HG03439 (cell line): ENCODE data around the gene KAZALD1.

Experiments used
- ATAC-seq: cut with Tn5 transposase; IDR thresholded peaks from one replicate; pipeline ENCODE4 v1.9.1; 2021; ENCODE audit warnings: mild to moderate bottlenecking, moderate library complexity; ENCODE audit not compliant: unreplicated experiment

KAZALD1 gene

DNA sequence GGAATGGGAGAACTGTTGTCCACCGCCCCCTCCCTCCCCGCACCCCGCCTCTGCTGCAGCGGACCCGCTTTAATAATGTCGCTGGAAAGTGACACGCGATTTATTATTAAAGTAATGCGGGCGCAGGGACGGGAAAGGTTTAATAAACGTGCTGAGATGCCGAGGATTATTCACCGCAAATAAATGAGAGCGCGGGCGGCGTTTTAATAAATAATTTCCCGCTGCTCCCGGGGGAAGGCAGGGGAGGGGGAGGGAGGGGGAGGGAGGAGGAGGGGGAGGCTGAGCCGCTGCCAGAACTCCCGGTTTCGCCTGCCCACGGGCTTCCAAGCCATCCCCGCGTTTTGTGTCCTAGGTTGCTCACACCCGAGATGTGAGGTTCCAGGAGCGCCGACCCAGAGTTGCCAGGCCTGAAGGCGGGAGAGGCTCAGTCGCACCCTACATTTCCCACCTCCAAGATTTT is 5.1 kb downstream of the KAZALD1 start:
- ATAC-seq, result no peak

DNA sequence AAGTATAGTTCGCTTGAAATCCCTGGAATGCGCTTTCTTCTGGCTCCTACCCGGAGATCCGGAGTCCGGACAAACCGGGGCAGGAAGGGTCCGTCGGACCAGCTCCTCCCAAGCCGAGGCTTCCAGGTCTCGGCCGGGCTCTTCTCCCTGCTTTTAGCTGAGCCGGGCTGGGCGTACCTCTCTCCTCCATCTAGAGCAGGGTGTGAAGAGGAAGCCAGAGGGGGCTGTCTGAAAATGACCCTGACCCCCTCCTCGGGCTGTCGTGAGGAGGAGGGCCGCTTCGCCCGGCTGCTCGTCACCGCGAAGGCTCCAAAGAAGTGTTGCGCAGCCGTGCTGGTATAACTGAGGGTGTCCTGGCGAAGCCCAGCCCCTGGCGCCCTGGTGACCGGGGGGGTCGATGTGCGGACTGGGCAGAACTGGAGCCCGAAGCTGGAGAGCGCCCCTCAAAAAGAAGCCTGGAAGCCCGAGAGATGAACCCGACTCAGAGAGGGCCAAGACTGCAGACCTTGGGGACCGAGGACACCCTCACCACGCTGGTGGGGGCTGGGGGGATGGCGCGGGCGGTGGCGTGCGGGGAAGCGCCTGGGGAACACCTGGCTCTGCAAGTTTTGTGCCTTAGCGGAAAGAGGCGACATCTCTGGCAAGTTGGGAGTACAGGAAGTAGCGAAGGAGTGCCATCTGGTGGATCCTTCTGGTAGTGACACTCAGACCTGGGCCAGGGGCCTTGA is 5.7 kb downstream of the KAZALD1 start:
- ATAC-seq, result no peak

GRCh38 chr10:101069441-101069840 is 7.7 kb downstream of the KAZALD1 start:
- ATAC-seq, result no peak

DNA sequence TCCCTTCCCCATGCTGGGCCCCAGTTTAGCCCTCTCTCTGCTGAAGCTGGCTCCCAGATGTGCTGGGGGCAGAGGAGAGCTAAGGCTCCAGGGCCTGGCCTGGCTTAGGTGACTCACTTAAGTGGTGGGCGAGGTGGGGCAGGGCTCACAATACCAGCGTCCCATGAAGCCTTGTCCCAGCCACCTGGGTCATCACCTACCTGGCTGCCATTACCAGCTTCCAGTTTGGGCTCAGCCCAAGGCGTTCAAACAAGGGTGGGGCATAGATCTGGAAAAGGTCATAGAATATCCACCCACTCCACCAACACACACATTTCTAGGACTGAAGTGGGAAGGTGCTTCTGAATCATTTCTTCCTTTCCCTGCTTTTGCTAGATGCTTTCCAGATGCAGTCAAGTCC is 8.3 kb downstream of the KAZALD1 start:
- no peak for ATAC-seq

DNA sequence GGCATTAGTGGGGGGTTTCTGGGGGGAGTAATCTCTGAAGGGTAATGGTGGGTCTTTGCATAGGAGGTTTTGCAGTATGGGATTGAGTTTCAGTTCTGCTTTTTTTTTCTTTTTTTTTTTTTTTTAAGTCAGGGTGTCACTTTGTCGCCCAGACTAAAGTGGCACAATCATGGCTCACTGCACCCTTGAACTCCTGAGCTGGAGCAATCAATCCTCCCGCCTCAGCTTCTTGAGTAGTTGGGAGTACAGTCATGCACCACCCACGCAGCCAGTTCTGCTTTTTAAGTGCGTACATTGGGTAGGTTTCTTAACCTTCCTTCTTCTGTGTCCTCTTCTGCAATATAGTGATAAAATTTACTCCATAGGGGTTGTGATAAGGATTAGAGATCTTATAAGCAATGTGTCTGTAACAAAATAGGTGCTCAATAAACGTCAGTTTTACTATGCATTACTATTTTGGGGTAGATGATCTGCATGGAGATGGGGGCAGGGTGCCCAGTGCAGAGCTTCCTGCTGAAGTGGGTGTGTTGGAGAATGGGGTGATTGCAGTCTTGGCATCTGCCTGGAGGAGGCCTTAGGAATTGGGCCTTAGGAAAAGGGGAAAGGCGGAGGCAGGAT is 9.6 kb downstream of the KAZALD1 start:
- ATAC-seq, result no peak

DNA sequence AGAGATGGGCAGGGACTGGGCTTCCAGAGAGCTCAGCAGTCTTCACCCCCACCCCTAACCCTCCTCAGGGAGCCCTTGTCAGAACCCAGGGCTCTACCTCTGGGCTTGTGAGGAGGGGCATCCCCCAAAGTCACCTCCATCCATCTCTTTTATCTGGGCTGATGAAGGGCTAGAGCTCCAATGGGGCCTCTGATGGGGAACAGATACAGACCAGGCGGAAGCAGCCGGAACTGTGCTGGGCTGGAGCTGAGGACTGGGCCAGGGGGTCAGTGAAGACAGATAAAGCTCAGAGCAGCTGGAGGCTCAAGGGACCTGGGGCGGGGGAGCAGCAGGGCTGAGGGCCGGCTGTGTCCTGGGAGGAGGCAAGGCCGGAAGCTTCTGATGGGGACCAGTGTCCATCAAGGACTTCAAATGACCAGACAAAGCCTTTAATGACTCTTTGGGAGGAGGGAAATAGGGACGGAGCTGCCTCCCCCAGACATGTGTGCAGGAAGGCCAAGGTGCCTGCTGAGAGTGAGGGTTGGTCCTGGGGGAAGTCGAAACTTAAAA is 10.2 kb downstream of the KAZALD1 start:
- no peak for ATAC-seq

- ATAC-seq, result no peak
Measured at GRCh38 chr10:101072923-101073322, 11.1 kb downstream of the KAZALD1 start.

DNA sequence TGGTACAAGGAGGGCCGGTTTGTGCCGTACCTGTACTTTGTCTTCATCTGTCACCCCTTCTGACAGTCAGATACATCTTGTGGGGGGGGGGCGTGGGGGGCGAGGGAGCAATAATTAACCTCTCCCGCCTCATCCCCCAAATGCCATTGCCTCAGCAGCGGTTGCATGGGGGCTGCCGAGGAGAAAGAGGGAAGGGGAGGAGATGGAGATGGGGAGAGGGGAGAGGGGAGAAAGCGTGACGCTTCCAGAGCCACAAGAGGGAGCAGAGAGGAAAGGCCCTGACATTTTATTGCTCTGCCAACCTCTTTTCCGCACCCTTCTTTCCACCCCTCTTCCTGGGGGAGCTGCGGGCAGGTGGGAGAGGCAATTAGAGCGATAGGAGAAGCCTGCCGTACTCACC is 11.8 kb downstream of the KAZALD1 start:
- ATAC-seq, result no peak

DNA sequence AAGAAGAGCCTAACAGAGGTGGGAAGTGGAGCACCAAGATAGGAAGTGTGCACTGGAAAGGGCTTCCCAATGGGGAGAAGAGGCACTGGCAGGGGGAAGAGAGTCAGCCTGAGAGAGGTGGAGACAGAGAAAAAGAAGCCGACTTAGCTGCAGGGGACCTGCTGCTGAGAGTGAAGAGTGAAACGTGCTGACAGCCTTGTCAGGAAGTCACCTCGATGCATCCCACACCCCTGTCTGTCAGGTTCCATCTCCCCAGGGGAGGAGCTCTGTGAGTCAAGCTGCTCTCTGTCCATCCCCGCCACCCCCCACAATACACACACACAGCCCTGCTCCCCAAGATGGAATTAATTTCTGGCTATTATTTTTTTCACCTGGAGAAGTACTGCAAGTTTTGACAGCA is 14.0 kb downstream of the KAZALD1 start:
- no peak for ATAC-seq

DNA sequence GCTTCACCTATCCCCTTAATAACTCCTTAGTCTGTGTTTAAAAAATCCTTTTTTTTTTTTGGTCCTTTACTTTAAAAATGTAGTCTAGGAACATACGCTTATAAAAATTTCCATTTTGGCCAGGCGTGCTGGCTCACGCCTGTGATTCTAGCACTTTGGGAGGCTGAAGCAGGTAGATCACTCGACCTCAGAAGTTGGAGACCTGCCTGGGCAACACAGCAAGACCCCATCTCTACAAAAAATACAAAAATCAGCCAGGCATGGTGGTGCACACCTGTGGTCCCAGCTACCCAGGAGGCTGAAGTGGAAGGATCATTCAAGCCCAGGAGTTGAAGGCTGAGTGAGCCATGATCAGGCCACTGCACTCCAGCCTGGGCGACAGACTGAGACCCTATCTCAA is 14.8 kb downstream of the KAZALD1 start:
- no peak for ATAC-seq

DNA sequence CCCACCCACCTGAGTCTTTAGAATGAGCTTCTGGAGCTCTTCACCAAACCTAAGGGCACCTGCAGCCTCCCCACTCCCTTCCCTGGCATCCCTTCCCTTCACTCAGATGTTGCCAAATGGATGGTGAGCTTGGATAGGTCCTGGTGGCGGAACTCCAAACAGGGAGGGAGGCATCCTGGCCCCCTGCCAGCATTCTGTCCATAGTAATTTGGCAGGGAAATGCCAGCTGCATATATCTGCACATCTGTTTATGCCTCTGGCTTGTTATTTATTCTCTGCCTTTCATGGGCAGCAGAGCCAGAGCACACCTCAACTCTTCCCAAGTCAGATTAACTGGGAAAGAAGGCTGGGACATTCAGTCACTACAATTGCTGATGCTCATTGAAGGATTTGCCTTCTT is 18.1 kb downstream of the KAZALD1 start:
- ATAC-seq, result no peak

DNA sequence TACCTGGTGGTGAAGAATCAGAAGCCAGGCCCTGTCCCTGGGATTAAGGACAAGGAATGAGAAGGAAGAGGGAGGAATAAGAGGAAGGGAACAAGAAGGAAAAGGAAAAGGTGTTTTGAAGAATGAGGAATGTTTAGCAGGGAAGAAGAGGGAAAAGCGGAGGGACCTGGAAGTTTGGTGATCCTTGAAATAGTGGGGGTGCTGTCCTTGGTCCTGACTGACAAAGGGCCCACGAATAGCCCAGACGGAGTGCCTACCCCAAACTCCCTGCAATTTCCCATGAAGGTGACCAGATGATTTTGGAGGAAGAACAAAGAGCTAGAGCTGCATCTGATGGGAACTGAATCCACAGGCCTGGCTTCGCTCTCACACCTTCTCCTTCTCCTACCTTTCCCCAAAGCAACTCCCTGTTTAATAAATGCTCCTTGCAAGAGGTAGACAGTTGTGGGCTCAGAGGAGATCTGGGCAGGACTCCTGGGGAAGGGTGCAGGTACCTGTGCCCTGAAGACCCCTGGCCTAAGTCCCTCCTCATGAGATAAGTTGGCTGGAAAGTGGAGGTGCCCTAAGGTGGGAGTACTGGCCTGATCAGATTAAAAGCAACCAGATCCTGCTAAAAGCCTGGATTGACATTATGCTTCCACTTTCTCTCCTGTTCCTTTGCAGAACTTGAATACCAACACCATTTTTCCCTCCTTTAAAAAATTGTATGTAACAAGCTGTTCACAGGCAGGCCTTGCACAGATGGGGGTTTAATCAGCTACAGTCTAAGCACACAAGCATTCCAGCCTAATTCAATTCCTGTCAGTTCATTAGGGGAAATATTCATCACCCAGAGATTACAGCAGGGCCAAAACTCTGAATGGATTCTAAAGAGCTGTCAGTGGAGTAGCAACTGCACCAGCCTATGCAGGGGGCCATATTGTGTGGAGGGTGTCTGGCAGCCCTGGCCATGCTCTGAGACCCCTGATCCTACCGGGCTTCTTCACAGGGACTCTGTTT is 19.4 kb downstream of the KAZALD1 start:
- no peak for ATAC-seq

DNA sequence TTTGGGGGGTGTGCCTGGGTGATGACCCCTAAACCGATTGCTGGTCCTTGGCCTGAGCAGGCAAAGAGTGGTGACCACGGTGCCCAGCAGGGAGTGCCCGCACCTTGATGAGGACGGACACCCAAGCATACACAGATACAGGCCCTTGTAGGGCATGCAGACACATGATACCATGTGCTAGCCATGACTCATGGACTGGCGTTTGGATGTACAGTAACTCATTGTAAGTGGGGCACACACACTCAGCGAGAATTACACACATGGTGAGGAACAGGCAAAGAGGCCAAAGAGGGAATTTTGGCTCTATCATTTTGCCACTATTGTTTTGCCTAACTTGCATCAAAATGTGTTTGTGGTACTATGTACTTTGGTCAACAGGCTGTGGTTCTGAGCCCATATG is 24.1 kb downstream of the KAZALD1 start:
- ATAC-seq, result no peak

DNA sequence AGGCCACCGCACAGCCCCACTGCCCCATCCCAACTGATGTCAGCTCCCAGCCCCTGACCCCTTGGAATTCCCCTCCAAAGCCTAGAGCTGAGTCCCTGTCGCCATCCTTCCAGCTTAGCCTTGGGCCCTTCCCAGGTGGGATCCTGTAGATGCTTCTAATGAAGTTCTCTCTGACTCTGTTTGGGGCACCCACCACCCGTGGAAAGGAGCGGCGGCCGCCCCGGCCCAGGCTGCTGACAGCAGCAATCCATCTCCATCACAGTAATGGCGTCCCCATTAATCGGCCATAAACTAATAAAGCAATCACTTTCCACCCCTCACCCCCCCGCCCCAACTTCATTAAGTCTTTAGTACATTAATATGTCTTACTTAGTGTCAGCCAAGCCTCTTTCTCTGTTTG is 25.6 kb downstream of the KAZALD1 start:
- ATAC-seq, result no peak

DNA sequence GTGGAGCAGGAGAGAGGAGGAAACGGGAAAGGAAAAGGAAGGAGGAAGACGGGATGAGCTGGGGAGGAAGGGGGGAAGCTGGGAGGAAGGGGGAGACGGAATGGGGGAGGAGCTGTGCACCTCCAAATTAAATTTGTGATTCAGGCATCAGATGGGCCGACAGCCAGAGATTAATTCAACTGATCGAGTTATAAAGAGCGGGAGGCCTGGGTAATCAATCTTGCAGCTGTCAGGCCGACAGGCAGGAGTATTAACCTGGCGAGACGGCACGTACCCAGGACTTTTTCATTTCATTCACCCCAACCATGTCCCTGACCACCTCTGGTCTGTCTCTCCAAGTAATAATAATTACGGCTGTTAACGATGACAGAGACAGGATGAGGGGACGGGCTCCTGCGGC is 26.2 kb downstream of the KAZALD1 start:
- no peak for ATAC-seq

- ATAC-seq, result no peak
Measured at GRCh38 chr10:101089520-101090299, 27.9 kb downstream of the KAZALD1 start.

DNA sequence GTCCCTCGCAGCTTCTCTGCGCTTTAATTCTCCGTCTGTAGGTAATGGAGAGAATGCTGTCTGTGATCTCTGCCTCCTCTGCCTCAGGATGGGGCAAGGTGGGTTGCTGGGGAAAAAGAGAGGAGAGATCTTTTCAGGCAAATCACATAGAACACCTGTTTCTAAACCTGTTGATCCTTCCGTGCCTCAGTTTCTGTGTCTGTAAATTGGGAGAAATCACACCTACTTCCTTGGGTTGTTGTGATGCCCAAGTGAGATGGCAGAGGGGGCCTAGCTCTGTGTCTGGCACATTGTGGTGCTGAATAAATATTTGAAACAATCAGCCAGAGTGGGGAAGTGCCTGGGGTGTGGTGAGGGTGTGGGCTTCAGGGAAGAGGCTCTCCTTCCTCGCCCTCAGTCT is 28.8 kb downstream of the KAZALD1 start:
- ATAC-seq, result no peak

- no peak for ATAC-seq
Measured at GRCh38 chr10:101091546-101092290, 29.9 kb downstream of the KAZALD1 start.

DNA sequence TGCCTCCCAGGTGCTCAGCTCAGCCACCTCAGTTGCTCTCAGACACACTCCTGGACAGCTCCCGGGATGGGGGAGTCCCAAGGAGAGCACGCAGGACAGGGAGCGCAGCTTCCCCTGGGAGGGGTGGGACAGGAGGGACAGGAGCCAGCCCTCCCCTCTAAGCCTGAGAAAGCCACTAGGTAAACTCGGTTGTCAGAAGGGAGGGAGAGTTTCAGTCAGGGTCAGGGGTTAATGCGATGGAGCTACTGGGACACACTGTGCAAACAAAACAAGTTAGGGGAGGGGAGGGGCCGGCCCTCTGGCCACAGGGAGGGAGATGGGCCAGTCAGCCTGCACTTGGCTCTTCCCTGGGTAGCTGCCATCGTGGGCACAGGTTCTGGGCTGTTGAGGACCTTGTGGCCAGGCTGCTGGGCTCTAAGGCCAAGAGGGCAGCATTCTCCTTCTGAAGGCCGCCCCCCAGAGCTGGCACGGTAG is 31.1 kb downstream of the KAZALD1 start:
- ATAC-seq, result no peak
